Measurements from ENCODE around the gene MAP3K8.
"Not testable (repeated sequence)": the region's sequence is repeated elsewhere in the genome, so short reads cannot be mapped to it uniquely, and the experiment has no call there.

The MAP3K8 gene

DNA sequence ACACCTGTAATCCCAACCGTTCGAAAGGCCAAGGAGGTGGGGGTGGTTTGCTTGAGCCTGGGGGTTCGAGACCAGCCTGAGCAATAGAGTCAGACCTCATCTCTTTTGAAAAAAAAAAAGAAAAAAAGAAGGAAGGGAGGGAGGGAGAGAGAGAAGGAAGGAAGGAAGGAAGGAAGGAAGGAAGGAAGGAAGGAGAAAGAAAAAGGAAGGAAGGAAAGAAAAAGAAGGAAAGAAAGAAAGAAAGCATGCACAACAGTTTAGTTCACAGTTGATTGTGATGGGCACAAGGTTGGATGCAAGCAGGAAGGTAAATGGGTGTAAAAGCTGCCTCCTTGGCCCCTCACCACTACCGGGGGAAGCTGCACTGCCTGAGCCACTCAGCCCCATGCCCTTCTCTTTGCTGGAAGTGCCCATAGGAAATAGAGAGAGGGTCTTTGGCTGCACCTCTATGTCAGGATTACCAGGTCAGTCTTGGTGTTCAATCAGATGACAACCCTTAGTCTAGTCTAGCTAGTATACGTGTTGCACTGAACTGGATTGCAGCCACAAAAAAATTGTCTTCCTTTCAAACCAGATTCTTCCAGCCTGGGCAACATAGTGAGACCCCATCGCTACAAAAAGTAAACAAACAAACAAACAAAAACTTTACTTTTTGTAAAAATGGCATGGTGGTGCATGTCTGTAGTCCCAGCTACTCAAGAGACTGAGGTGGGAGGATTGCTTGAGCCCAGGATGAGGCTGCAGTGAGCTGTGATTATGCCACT lies 20.0 kb downstream of the MAP3K8 start:
- no peak for DNase-seq

DNA sequence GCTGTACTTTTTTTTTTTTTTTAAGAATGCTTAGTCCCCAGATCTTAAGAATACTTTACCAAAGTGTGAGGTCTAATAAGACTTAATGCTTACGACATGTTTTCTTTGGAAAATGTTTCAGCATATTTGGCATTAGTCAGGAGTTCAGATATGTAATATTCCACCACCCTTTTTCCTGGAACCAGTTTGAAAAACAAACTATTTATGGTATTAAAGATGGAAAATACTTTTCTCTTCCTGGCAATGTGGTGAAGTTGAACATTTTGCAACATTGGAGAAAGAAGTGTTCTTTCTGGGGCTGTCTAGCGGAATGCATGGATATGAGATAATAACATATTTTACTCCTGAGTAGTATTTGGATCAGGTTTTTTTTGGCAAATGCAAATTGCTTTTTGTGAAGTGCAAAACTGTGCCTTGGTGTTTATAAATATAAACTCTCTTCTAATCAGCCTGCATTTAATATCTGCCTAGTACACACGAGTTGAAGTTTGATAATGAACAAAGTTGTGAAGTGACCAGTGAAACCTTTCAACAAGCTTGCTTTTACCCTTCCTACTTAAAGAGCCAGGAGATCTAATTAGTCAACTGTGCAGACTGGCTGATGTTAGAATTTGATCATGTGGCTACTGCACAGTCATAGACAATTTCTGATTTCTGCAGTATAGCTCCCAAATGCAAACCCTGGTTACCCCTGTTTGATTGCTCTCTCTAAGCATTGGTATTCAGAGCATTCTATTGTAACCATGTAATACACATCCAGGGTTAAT lies 20.9 kb downstream of the MAP3K8 start:
- DNase-seq: no peak

DNA sequence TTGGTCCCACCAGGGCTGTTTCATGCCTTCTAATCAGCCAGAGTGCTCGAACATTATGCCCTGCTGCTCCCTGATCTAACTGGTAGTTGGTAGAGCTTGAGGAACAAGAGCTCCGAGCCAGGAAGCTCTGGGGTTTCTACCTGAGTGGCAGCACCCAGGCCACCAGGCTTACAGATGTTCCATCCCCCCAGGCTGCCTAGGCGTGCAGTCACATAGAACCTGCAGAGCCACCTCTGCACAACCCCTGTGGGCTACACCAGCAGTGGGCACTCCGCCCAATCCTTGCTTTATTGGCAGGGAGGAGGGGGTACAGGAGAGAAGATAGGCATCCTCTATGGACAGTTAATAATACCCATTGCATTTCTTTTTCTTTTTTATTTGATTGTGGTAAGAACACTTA lies 21.8 kb downstream of the MAP3K8 start:
- DNase-seq: no peak

DNA sequence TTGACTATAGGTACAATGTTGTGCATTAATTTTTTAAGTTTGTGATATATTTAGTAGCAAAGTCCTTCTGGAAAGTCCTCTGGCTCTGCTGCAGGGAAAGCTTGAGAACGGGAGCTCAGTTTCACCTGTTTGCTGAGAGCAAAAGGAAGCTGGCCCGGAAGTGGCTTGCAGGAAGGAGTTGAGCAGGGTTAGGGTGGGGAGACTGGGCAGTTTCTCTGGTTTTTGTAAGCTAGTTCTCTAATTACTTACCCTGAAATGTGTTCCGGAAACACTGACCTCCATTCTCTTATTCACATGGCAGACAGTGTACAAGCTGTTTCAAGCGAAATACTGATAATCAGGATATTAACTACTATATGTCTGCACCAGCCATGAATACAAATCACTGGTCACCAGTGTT lies 22.3 kb downstream of the MAP3K8 start:
- DNase-seq: peak; percentile 40

DNA sequence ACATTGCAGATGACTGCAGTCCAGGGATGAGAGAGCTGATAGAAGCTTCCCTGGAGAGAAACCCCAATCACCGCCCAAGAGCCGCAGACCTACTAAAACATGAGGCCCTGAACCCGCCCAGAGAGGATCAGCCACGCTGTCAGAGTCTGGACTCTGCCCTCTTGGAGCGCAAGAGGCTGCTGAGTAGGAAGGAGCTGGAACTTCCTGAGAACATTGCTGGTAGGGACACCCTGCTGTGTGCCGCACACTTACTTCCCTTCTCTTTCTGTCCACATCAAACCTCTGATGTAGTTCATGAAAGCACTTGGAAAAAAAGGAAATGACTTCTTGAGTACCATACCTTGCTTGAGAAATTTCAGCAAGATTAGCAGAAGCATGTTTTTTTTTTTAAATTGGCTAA lies 25.3 kb downstream of the MAP3K8 start:
- DNase-seq: no peak

DNA sequence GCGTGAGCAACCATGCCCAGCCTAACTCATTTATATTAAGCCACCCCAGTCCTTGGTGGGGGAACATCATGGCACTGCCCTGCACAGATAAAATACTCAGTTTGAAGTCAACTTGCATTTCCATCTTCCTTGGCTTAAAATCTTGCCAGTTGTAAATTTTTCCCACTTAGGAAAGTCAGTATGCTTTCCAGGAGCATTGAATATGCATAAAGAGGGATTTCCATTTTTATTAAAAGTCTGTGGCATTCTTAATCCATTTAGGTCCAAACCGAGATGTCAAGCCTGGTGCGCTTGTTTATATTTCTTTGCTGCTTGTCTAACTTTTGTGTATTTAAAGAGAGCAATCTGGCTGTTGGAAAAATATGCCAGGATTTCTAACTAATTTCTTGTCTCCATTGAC lies 26.1 kb downstream of the MAP3K8 start:
- no peak for DNase-seq

DNA sequence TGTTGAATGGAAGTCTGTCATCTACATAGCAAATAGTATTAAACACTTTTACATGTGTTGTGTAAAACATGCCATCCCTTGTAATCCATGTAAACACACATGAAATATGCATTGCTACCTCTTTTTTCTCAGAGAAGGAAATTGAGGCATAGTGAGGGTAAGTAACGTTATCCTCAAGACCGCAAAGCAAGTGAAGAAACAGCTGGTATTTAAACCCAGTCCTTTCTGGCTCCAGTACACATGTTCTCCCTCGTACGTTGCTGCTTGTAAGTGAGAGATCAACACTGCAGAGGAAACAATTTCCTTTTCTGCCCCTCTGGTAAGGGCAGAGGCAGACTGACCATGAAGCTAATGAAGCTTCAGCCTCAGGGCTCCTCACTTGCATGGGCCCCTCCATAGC lies 28.5 kb downstream of the MAP3K8 start:
- DNase-seq: no peak

DNA sequence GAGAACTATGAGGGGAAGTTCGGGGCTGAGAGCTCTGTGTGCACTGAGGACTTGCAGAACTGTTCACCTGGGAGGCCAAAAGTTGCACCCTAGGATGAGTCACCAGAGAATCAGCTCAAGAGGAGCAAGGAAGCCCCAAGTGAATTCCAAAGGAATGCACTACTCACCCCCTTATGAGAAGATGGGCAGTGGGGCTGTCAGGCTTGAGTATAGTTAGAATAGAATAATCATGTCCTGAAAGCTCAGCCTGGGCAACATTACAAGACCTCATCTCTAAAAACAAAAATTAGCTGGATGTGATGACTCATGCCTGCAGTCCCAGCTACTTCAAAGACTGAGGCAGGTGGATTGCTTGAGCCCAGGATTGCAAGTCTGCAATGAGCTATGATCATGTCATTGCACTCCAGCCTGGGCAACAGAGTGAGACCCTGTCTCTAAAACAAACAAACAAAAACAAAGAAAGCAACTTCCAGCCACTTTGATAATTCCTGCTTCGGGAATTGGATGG lies 30.0 kb downstream of the MAP3K8 start:
- no peak for DNase-seq

DNA sequence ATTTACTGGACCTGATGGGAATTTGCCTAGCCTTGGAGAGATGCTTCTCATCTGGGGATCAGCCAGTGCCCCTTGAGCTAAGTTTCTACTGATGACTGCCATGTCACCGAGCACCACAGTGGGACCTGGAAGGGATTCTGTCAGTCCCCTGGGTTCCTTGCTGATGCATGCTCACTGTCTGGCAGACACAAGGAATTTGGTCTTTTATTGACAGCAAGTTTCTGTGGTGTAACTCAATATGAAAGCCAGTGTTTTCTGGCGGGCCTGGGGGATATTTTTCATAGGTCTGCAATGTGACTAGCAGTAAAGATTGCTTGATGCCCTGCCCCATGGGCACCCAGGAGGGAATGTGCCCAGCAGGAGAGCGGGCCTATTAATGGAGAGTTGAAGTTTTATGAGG lies 30.7 kb downstream of the MAP3K8 start:
- no peak for DNase-seq

DNA sequence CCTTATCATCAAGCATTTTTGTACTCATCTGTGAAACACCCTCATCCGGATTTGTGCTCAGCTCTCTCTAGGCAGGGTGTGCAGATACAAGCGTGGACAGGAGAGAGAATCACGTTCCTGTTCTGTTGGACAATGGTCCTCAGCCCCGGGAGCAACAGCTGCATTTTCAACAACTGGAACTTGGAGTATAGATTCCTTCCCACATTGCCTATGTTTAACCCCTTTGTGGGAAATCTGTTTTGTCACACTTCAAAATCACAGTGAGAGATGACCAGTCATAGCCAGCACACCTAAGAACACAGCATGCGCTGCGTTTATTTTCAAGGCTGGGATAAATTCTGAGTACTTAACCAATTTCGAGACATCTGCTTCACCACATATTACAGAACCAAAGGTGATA lies 32.5 kb downstream of the MAP3K8 start:
- DNase-seq: no peak

DNA sequence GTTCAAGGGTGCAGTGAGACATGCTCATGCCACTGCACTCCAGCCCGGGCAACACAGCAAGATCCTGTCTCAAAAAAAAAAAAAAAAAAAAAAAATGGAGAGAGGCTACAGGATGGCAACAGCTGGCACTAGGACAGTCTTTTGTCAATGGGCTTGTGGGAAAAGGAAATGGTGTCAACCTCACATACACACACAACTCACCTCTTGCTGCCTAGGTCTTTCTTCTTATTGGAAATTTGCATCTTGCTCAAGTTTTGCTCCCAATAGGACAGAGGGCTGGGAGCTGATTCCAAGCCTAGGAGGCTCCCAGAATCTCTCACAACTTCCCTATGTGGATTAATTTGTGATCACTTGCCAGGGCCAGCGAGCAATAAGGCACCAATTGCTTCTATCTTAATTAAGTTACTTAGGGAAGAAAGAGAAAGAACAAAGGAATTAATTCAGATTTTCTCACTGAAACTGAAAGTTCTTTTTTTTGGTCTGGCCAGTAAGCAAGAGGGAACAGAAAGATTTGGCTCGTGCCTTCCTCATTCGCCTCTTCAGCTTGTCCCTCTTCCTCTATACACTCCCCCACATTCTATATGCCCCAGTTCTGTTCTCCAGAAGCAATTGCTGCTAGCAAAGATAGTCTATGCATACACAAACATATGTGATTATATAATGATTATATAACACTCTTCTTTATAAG lies 33.8 kb downstream of the MAP3K8 start:
- no peak for DNase-seq

DNA sequence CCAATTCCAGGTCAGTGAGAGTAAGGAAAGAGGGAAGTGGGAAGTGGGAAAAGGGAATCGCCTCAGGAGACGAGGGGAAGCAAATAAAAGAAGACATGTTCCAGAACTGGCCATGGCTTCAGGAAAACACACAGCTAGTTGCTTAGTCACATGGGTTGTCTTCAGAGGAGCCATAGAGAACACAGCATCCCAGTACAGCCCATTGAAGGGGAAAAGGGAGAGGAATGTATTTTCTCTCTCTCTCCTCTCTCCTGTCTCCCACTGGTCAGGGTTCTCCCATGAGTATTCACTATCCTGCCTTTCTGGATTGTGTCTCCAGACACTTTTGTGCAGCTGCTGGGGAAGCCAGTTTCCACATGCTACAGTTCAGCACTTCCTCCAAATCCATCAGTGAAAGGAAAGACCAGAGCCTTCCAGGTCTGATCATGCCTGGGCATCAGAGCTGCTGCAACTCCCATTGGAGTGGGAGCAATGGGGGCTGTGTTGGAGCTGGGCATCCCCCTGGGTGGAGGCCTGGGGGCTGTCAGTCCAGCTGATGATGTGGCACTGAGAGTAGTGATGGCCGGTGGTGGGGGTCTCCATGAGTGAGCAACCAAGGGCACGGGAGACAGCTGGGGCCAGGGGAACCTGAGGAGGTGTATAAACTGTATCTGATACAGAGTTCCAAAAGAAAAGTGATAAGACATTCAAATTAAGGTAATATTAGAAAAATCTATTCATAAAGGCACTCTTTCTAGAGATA lies 38.6 kb downstream of the MAP3K8 start:
- DNase-seq: no peak

DNA sequence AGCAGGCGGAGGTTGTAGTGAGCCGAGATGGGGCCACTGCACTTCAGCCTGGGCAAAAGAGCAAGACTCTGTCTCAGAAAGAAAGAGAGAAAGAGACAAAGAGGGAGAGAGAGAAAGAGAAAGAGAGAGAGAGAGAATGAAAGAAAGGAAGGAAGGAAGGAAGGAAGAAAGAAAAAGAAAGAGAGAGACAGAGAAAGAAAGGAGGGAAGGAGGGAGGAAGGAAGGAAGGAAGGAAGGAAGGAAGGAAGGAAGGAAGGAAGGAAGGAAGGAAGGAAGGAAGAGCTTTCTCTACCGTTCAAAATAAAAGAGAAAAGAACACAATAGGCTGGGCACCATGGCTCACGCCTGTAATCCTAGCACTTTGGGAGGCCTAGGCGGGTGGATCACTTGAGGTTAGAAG lies 41.5 kb downstream of the MAP3K8 start:
- not testable (repeated sequence) for DNase-seq

DNA sequence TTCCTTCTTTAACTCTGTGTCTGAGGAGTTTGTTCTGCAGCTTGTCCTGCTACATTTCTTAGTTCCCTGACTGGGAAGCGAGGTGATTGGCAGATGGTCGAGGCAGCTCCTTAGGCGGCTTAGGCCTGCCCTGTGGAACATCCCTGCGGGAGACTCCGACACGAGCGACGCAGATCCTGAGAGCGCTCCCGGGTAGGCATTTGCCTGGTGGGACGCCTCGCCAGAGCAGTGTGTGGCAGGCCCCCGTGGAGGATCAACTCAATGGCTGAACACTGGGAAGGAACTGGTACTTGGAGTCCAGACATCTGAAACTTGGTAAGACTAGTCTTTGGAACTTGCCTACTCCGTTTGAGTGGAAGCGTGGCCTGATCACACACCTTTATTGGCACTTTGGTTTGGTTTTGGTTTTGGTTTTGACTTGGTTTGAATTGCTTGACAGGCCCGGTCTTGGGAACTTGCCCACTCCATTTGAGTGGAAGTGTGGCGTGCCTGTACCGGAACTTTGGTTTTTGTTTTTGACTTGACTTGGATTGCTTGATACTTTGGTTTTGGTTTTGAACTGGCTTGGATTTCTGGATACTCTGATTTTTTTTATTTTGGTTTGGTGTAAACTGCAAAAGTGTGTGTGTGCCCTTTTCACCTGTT lies 42.6 kb downstream of the MAP3K8 start:
- DNase-seq: no peak

DNA sequence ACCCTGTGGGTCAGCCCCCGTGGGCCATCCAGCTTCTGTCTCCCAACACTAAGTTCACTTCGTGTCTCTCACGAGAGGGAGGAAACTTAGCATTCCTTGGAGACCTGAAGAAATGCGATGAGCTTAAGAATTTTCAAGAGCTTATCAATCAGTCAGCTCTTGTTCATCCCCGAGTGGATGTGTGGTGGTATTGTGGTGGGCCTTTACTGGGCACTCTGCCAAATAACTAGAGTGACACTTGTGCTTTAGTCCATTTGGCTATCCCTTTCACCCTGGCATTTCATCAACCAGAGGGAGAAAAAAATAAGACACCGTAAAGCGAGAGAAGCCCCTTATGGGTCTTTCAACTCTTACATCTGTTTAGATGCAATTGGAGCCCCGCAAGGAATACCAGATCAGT lies 45.5 kb downstream of the MAP3K8 start:
- DNase-seq: not testable (repeated sequence)

DNA sequence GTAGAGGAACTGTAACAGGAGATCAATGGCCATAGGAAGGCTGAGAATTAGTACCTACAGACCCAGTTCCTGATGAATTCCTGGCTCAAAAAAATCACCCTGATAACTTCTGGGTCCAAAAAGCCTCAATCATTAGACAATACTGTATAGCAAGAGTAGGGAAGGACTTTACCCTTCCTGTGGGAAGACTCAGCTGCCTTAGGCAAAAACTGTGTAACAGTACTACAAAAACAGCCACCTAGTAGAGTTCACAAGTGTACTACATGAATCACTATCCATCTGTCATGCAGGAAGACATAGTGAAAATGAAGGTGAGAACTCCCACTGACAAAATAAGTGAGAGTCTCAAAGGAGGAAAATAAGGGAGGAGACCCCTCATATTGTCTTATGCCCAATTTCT lies 47.6 kb downstream of the MAP3K8 start:
- no peak for DNase-seq

DNA sequence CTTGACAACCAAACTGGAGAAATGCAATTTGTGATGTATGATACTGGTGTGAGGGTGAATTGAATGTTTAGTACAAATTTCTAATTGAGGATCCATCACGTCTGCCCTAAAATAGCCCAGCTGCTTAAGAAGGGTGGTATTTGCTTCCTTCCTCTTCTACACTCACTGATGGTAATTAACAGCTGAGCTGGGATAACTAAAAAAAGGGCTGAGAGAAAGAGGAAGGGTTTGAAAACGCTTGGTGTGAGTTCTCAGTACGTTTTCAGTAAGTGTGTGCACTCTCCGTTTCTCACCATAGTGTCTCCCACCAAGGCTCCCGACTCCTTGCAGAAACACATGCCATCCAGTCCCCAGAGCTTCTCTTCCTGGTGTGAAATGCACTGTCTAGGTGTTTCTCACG lies 54.3 kb downstream of the MAP3K8 start:
- DNase-seq: no peak

DNA sequence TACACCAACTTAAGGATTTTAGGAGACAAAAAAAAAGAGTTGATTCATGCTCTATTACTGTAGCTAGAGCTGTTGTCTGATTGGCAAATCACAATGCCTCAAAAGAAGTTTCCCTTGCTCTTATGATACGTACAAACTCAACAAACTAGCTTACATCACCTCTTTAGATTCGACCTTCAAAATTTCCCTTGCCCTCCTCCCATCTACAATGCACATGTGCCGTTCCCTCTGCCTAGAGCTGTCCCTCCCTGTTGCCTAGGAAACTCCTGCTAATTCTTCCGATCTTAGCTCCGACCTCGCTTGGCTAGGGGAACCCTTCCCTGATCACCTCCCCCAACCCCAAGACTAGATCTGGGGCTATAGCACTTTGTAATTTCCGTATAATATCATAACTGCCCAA lies 55.4 kb downstream of the MAP3K8 start:
- no peak for DNase-seq

DNA sequence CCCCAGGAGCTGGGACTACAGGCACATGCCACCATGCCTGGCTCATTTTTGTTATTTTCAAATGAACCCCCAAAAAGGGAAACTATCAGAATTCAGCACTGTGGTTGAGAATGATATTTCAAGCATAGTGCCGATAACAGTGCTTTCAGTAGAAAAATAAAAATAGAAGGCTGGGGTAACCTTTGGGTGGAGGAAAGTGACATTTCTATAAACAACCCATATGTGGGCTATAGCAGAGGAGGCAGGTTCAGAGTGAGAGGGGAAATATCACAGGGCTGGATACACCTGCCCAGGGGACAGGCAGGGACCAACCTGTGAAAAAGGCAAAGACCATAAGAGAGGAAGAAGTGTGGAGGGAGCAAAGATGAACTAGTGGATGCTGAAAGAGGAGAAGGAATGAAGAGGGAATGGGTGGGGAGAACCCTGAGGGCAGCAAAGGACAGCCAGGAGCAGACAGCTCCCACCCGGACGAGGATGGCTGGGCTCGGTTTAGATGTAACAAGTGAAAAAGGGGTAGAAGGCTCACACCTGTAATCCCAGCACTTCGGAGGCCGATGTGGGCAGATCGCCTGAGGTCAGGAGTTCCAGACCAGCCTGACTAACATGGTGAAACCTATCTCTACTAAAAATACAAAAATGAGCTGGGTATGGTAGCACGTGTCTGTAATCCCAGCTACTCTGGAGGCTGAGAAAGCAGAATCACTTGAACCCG lies 56.5 kb downstream of the MAP3K8 start:
- DNase-seq: no peak

DNA sequence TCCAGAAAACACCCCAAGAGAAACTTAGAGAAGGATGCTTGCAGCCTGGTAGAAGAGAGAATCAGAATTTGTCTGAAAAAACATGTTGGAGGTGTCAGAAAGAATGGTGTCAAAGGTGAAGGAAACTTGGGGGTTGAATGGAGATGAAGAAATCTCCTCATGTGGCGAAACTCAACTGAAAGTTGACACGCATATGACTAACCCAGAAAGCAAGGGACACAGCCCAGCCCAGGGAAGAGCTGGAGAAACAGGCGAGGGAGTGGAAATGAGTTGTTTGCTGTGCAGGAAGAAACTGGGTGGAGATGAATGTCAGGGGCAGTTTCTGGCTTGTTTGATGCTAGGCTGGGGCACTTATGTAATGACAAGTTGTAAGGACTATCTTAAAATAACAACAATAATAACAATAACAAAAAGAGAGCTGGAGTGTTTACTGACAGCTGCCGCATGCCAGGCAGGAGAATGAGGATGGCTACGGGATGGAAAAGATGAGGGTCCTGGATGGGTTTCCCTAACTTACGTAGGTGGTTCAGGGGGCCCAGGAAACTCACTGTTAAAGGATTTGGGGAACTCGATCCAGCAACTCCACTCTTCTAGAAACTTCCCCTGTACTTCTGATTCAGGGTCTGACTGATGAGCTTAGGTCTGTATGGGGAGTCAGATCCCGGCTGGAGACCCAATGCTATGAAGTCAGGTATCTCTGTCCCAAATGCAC lies 57.4 kb downstream of the MAP3K8 start:
- no peak for DNase-seq

DNA sequence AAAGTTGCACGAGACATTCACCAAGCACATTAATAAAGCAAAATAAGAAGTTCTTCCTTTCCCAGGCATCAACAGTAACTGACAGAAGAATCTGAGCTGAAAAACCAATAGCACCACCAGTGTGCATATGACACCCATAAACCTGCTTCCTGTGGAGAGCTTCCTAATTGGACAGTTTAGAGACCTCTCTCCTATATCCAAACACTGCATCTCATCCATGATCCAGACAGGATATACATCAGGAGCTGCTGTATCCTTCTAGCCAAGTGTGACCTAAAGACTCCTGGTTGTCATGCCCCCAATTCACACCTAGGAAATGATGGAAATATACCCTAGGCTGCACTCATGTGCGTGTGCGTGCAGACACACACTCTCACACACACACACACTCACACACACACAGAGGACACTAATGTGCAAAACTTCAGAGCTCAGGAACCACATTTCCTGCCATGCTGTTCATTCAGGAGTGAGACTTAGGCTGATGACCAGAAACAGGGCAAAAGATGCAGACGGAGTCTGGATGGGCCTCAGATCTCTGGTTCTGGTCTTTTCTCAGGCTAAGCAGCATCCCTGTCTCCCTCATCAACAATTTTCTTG lies 58.0 kb downstream of the MAP3K8 start:
- DNase-seq: peak; percentile 21

Data from CD4-positive, alpha-beta T cell treated with Interleukin-17A for 1 hour (primary cell).